GM18499 (cell line): ENCODE data around the gene SRSF1.
"Not testable (repeated sequence)": the region's sequence is repeated elsewhere in the genome, so short reads cannot be mapped to it uniquely, and the experiment has no call there.

Experiments used
- ATAC-seq: cut with Tn5 transposase; IDR thresholded peaks from one replicate; pipeline ENCODE4 v1.9.1; 2021; ENCODE audit warnings: moderate number of reproducible peaks; ENCODE audit not compliant: insufficient read depth, unreplicated experiment

Gene SRSF1

DNA sequence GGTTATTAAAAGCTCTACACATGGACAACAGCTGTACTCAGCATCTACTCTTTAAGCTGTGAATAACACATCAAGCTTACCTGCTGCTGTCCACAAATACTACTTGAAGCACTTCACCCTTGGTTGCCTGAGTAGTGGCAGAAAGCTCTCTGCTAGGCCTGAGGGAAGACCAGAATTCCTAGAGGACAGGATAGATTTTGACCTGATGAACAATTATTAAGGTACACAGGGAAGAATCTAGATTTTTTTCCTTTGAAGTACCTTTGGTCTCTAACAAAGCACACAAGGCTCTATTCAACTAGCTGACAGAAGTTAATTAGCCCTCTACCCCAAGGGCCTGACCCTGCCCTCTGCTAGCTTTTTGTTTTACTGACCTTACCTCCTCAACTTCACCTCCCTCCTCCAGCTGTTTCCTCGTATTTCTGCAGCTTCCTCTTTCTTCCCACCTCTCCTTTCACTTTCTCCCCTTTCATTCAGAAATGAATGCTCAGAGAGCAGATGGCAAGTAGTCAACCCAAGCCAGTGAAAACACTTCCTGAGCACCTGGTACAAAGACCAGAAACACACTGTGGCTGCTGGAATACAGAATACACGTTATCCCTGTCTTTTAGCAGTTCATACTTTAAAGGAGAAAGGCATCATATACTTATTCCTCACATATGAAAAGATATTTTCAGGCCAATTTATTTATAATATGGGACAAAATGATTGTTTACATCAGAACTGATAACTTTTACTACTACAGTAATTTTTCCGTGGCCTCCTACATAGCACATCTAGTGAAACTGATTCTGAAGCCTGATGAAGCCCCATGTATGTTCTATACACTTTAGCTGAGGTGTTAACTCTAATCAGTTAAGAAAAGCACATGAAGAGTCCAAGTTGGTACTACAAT is 13.3 kb downstream of the SRSF1 start:
- ATAC-seq, result no peak

DNA sequence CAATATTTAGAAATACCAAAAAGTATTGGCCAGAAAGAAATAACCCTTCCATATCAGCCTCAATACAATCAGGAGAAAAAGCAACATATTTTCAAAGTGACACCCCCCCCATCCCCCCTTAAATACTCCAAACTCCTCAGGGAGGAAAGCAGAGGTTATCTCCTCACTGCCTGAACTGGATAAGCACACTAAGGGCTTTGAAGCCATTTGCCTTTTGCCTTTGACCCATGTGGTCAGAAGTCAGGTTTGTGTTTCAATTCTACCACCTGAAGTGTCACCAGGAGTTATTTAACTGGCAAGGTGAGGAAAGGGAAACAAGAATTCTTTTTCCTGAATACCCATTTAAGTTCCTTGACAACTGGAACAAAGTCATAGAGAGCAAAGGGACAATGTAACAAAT is 15.5 kb downstream of the SRSF1 start:
- ATAC-seq, result no peak

DNA sequence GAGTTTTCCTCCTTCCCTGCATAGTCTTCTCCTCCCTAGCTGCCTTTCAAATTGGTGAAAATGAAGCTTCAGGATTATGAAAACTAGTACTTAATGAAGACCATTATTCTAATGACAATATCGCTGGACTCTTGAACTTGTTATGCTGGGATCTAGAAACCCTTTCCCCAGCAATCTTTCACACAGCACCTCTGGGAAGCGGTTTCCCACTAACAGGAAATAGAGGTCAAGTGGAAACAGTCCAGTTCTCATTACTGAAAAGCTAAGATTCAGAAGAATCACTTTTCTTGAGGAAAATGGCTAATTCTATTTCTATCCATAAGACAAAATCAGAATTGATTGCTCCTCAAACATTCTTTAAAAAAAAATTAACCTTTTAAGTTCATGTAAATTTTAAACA is 17.0 kb downstream of the SRSF1 start:
- no peak for ATAC-seq

DNA sequence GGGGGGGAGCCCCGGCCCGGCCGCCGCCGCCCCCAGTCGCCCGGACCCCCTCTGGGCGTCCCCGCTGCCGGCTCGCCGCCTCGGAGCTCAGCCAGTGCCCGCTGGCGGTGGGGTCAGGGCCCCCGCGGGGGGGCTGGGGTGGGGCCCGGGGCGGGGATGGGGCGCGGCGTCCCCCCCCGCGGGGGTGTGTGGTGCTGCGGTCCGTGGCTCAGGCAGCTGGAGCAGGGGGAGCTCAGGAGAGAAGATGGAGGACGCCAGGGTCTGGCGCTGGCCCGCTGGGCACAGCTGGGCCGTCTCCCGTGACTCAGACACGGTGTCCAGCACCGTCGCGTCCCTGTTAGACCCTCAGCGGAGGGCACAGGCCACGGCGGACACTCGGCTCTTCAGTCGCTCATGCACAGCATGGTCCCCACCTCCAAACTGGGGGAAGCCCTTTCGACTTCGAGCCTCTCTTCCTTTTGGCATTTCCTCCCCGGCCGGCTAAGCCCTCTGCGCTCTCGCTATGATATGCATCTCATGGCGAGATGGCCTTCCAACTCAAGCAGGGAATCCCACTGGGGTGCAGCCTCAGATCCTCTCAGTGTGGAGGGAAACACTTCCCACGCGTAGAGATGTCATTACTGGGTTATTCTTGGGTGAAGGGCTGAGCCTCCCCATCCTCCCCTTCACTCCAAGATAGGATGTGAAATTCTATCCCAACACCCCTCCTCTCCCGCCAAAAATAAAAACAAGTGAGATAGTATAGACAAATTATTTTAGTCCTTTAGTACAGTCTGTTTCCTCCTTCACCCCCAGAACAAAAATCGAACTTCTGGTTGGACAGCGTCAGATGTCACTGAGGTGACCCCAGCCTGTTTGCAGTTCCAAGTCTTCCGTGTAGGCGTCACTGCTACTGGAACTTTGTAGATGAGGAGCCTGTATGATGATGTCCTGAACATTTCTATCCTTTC is 18.5 kb downstream of the SRSF1 start:
- no peak for ATAC-seq

DNA sequence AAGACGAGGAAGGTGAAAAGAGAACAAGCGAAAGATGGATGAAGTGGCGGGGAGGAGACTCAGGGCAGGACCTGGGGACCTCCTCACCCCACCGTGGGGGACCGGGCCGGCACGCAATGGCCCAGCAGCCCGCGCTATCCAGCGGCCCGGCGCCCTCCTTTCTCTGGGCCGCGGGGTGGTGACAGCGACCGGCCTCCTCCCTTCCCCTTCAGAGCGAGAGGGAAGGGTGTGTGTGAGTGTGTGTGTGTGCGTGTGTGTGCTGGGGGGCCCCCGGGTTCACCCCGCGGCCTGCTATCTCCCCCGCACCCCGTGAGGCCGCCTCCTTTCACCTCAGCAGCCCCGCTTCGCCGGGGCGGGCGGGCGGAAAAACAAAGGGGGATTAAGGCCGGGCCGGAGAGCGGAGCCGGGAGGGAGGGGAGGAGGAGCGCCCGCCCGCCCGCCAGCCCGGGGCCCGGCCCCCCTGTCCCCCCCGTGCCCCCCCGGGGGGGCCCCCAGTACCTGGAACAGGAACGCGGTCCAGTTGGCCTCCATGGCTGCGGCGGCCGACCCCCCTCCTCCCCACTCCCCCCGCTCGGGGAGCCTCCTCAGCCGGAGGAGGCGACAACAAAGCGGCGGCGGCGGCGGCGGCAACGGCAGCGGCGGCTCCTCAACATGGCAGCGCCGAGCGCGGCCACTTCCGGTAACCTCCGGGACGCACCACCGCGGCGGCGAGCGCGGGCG is 19.3 kb downstream of the SRSF1 start, which contains the start of gene VEZF1:
TSS of gene VEZF1 (minus strand) at position 674 of the 720 bp plus-strand sequence. CDS start at position 531, 143 bp downstream.
- no peak for ATAC-seq

DNA sequence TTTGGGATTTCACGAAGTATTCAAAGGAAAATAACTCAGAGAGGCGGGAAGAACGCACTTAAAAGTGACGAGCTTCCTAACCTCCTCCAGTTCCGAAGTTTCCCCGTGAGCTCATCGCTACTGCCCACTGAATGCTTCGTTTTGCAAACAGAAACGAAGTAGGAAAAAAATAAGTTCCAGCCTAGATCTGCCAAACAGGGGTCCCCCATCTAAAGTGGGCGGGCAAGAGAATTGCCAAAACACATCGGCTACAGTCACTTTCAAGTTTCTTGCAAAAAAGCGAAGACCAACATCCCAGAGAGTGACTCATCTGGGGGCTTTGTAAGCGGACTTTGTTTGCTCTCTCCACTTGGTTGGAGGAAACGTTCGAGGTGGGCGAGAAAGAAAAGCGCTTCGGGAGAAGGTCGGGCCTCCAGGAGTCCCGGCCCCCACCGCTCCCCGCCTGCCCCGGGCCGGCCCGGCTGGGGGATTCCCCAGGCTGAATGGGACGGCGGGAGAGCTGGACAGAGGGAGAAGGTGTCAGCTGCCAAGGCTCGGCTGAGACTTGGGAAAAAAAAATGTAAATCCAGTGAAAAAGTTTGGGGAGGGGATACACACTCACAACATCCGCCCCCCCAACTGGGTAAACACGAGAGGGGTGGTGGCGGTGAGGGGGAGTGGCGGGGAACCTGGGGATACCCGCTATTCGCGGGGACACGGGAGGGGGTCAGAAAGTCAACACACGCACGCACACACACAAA is 20.0 kb downstream of the SRSF1 start:
- ATAC-seq, result no peak

DNA sequence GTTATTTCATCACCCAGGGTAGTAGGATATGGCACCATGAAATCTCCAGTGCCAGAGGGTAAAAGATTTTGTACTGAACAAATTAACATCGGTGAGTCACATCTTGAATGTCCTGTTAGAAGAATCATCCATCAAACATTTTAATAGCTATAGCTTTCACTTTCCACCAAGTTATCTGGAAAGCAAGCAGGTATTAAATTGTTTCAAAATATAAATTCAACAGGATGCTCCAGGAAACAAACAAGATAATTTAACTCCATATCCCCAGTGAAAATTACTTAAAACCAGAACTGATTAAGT is 21.4 kb downstream of the SRSF1 start:
- no peak for ATAC-seq

DNA sequence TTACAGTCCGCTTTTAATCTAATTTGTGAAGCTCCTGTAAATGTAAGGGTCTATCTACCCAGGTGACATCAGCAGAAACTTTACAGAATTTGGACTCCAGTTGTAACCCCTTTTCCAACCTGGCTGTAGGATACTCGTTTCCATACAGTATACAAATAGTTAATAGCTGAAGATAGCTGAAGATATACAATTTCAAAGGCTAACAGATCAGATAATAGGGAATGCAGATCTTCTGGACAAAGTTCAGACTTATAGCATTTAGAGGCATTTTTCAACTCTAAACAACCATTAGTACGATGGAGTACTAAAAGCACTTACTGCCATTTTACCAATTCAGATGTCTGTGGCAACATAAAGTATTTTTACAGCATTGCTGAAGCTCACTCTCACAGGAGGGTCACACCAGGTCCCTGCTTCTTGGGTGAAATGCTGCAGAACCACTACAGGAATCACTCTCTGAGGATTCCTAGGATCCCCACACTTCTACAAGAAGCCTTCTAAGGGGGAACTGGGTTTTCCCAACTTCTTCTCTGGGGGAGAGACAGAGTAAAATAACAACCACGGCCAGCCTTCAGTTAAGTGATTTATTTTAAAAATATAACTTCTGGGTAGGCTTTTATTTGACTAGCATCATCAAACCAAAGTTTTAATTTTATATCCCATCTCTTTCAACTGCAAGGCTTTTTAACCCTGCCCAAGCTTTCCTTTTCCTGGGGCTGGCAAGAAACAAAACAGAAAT is 21.9 kb downstream of the SRSF1 start:
- ATAC-seq, result no peak

DNA sequence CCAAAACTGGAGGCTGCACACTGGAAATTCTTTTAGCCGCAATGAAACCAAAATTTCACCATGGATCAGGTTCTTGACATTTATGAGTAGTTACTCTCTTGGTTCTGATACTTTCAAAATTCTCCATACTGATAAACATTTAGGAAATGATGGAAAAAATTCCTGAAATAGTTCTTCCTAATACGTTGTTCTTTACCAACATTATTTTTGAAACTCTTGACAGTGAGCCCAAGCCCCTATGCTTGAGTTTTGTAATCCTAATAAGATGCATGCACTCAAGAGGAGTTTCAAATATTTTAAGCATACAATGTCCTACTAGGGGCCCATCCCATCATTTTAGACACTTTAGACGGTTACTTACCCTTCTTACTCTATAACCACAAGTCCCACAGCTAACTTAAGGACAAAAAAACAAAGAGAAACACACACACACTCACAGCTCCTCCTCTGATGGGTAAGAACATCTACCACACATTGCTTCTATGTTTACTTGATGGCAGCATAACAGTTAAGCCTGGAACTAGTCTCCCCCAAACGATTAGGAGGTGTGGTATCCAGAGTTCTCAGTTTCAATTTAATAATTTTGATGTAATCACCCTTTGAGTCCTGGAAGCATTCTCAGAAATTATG is 22.7 kb downstream of the SRSF1 start:
- ATAC-seq, result no peak

DNA sequence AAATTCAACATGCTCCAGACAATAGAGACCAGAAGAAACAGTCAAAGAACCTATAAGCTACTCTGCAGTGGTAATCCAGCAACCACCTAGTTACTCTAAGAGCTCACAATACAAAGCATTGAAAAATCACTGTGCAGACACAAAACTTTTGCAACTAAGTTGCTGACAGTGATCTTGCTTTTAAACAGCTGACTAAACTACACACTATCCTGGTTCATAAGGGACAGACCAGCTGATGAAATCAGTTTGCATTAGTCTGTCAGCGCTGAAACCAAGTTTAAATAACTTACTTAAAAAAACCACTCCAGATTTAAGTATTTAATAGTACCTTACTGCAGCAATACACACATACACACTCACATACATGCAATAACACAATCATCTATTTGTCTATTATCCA is 23.6 kb downstream of the SRSF1 start:
- ATAC-seq, result no peak

DNA sequence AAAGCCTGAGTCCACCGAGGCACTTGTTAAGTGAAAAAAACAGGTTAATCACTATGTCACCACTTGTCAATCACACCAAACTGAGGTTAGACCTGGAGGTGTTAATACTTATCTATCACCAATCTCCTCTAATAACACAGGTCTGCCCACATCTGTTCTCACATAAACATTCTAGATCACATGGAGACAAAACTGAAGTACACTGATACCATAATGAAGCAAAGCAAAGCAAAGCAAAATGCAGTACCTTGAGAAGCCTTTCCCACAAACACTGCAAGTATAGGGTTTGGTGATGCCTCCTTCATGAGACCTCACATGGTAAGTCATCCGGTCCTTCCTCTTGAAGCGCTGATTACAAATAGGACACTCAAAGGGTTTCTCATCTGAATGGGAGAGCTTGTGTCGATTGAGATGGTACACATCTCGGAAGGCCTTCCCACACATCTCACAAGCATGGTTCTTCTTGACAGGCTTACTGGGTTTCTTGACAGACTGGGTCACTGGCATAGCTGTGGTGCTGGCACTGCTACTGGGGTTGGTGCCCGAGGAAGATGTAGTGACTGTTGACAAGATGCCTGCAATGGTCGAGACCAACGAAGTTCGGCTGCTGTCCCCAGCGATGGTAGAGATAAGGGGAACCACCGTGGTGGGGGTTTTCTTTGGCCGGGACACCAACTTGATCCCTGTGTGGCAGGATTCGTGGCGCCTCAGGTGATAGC is 24.4 kb downstream of the SRSF1 start:
- no peak for ATAC-seq

DNA sequence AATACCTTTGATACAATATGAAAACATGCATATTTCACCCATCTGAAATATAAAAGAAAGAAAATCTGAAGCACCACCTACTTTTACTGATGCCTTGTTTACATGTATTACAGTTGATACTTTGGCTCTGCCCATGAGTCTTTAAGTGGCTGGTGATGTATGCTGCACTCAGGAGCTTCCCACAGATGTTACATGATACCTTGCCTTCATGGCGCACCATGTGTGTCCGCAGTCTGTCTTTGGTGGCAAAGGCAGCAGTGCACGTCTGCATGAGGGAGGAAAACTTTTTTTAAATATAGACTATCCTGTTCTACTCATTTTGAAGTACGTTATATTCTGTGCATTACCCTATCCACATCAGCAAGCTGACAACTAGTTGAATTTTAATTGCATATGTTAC is 26.5 kb downstream of the SRSF1 start:
- no peak for ATAC-seq

DNA sequence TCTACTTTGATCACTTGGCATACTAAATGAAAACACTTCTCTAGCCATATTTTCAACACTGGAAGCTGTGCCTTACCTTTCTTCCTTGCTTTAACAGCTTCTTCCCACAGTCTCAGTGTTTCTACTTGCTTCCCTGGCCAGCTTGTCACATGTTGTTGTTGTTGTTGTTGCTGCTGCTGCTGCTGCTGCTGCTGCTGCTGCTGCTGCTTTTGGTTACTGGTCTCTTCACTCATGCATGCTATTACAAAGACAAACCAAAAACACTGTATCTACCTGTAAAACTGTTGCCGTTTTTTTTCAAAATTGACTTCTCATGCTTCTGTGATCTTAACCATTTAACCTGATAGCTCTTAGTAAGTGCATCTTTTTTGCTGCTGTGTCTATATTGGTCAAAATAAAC is 28.0 kb downstream of the SRSF1 start:
- no peak for ATAC-seq

DNA sequence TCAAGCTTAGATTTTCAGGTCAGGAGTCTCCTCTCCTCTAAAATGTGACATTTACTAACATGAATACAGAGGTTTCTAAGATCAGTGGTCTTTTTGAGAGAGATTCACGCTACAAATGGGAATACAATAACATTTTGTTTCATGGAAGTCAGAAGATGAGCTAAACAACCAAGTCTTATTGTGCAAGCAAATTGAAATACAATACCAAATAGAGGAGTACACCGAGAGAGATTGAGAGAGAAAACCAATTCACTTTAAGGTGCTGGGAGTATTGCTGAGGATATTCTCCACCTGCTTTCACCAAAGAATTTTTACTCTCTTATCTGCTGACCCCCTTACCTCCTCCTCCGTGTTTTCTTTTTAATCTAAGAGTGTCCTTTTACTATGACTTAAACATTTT is 30.5 kb downstream of the SRSF1 start:
- ATAC-seq, result no peak

DNA sequence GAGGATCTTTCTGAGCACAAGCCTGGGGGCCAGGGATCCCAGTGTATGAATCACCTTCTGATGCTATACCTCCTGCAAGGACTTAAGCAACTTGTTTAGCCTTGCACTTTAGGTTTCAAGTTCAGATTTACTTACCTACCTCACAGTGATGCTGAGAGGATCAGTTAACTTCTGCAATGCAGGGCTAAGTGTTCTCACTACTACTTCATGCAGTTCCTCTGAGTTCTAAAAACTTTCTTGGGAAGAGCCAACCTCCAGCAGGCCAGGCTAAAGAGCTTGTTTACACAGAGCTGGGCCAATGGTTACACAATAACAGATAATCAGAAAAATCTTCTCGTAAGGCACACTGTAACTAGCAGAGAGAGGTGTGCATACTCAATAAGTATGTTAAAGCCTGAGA is 32.0 kb downstream of the SRSF1 start:
- ATAC-seq, result no peak

DNA sequence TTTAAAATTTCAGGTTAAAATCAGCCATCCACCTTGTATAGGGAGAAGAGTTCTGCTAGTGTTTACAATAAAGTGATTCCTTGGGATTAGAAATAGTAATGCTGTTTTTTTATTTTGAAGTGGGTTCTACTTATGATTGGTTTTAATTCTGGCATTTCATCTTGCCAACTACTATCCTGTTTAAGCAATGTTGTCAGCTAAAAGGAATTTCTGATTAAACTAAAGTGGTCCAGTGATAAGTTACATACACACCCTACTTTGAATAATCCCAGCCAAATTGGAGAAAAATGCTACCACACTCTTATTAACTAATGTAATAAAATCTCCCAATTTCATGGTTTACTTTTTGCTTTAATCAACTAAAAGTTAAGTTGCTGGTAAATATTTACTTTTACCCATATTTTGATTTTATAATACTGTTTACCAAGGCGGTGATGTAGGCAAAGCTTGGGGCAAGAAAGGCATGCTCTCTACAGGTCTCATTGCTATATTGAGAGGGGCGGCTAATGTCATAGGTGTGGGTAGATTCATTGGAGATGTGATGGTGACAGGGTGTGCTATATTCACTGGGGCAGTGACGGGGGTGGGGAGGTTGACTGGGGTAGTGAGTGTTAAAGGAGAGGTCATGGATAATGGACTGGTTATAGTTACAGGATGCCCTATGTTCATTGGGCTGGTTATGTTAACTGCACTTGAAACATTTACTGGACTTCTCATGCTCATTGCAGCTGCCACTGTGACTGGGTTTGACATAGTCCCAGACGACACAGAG is 32.8 kb downstream of the SRSF1 start:
- ATAC-seq, result not testable (repeated sequence)

DNA sequence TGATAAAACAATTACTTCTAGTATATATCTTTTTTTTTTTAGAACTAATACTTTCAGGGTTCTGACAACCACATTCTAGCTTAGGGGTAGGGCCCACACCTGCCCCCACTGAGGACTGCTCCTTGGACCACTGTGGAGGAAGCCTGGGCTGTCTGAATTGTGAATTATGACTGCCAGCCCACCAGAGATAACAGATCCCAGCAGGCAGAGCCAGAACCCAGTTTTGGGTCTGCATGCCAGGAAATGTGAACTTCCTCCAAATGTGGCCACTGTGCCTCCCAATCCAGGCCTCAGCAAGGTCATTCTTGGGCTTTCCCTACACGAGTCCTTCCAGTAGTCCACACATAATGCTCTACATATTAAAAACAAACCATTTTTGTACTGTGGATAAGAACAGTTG is 34.9 kb downstream of the SRSF1 start:
- no peak for ATAC-seq

DNA sequence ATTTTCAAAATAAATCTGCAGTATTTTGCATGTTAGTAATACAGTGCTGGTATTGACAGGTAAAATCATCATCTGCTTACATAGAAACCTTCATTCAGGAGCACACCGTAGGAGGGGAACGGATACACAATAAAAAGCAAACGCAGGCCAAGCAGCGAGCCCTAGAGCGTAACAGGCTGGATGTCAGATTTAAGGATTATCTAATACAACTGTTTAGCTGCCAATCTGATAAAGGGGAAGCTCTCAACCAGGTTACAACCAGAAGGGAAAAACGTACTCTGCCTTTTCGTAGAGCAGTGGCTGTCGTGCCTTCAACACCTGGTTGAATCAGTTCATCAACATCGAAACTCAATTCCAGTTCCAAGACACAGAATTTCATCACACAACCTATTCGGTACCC is 35.5 kb downstream of the SRSF1 start:
- no peak for ATAC-seq
